ENCODE results near the gene UBAC2. TPM values are rescaled to one million over a fixed set of nuclear protein-coding genes. Genes with fewer than 3 reads are reported as not detected.

The UBAC2 gene
- total and polyA plus RNA-seq, 9 donors = 38.7 to 87.5 (median 48.0) TPM

- TF ChIP-seq EP300 (IDR thresholded peaks at IDR 0.05) = no peak
- no peak for TF ChIP-seq CTCF (IDR thresholded peaks at IDR 0.05)
- TF ChIP-seq POLR2A (IDR thresholded peaks at IDR 0.05) = no peak
- 81 to 85% (median 82%) methylated on average over 5 of the region's 5 CpGs for WGBS, 3 donors
- intact Hi-C loops (cut with DNase I) = no loop called here
- DNase-seq = no peak
- H3K36me3 ChIP-seq = no peaks in the 10 kb centered on the region
- H3K27me3 ChIP-seq = no peaks in the 10 kb centered on the region
- H3K9me3 ChIP-seq = no peaks in the 10 kb centered on the region
- H3K4me3 ChIP-seq = no peak overlapping the region
- no peak overlapping the region for H3K27ac ChIP-seq
- H3K4me1 ChIP-seq (ENCODE audit: insufficient read depth) = no peaks in the 10 kb centered on the region
Observed at GRCh38 chr13:99196466-99197116, 4.1 kb upstream of the UBAC2 start.

- H3K4me1 ChIP-seq (ENCODE audit: insufficient read depth) = no peaks in the 10 kb centered on the region
- H3K9me3 ChIP-seq = no peaks in the 10 kb centered on the region
- no peak overlapping the region for H3K4me3 ChIP-seq
- no peaks in the 10 kb centered on the region for H3K36me3 ChIP-seq
- intact Hi-C loops (cut with DNase I) = no loop called here
- no peak for DNase-seq
- H3K27me3 ChIP-seq = no peaks in the 10 kb centered on the region
- 55 to 63% (median 62%) methylated on average over 5 of the region's 5 CpGs for WGBS, 3 donors
- H3K27ac ChIP-seq = no peak overlapping the region
- TF ChIP-seq CTCF (IDR thresholded peaks at IDR 0.05) (no peak), EP300 (IDR thresholded peaks at IDR 0.05) (no peak), POLR2A (IDR thresholded peaks at IDR 0.05) (no peak)
Observed at GRCh38 chr13:99197117-99197651, 3.5 kb upstream of the UBAC2 start.

- Histone ChIP-seq H3K27ac (peak overlapping the region; percentile 96 to 99), H3K27me3 (no peaks in the 10 kb centered on the region), H3K9me3 (no peaks in the 10 kb centered on the region), H3K4me3 (peak overlapping the region; percentile 95), H3K4me1 (ENCODE audit: insufficient read depth) (peaks cover 1% of the 10 kb centered on the region), H3K36me3 (no peaks in the 10 kb centered on the region)
- DNase-seq = peak in 1 of 5 donors; percentile 54
- intact Hi-C loops (cut with DNase I) = no loop called here
- no peak for TF ChIP-seq POLR2A (IDR thresholded peaks at IDR 0.05)
- no peak for TF ChIP-seq EP300 (IDR thresholded peaks at IDR 0.05)
- no peak for TF ChIP-seq CTCF (IDR thresholded peaks at IDR 0.05)
- 4 to 6% (median 5%) methylated on average over 34 to 37 of the region's 37 CpGs for WGBS, 3 donors
Observed at GRCh38 chr13:99199541-99200431, 868 bp upstream of the UBAC2 start.

- H3K27me3 ChIP-seq = no peaks in the 10 kb centered on the region
- peaks cover 1% of the 10 kb centered on the region for H3K4me1 ChIP-seq (ENCODE audit: insufficient read depth)
- H3K27ac ChIP-seq = no peak overlapping the region
- no peaks in the 10 kb centered on the region for H3K9me3 ChIP-seq
- no peaks in the 10 kb centered on the region for H3K36me3 ChIP-seq
- no peak overlapping the region for H3K4me3 ChIP-seq
- no peak for DNase-seq
- intact Hi-C loops (cut with DNase I) = loop anchor here in 1 of 4 donors (1.0 kb wide), 1 partner anchor 29 kb away; no protein-coding TSS in a partner anchor
- 84 to 93% (median 88%) methylated on average over 9 of the region's 9 CpGs for WGBS, 3 donors
- TF ChIP-seq CTCF (IDR thresholded peaks at IDR 0.05) = no peak
- no peak for TF ChIP-seq EP300 (IDR thresholded peaks at IDR 0.05)
- no peak for TF ChIP-seq POLR2A (IDR thresholded peaks at IDR 0.05)
Observed at GRCh38 chr13:99203601-99204579, 3.2 kb downstream of the UBAC2 start.
